ENCODE measurements around the gene SLC31A1.
"Not testable (repeated sequence)": the region's sequence is repeated elsewhere in the genome, so short reads cannot be mapped to it uniquely, and the experiment has no call there.

Gene SLC31A1

GRCh38 chr9:113227436-113227835 is 6.1 kb downstream of the SLC31A1 start:
- no peak overlapping the region for H3K4me3 ChIP-seq (ENCODE audit: low read depth, low read length)
- no peak for DNase-seq (ENCODE audit: low read depth)
- no peak for TF ChIP-seq CTCF (IDR thresholded peaks at IDR 0.05; ENCODE audit: control insufficient read depth, extremely low read depth, insufficient read depth)

DNA sequence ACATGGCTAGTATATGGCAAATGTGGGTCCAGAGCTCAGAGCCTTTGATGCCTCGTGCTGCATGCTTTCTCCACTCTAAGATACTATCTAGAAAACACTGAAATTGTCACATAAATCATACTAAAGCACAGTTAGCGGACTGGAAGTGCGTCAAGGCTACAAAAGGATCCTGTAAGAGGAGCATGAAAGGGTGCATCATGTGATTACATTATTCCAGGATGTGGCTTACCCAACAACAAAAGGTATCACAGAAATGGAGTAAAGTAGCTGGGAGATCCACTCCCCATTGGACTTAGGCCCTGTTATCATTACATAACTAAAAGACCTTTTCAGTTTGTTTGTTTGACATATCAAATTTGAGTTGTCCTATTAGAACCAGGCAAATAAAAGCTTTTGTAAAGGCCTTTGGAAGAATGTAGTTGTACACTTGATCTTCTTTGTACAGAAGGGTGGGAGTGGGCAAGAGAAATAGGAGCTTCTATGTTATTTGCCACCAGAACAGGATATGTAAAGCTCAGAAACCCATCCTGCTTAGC is 6.9 kb downstream of the SLC31A1 start:
- DNase-seq (ENCODE audit: low read depth) = no peak
- no peak for TF ChIP-seq CTCF (IDR thresholded peaks at IDR 0.05; ENCODE audit: control insufficient read depth, extremely low read depth, insufficient read depth)
- no peak overlapping the region for H3K4me3 ChIP-seq (ENCODE audit: low read depth, low read length)

DNA sequence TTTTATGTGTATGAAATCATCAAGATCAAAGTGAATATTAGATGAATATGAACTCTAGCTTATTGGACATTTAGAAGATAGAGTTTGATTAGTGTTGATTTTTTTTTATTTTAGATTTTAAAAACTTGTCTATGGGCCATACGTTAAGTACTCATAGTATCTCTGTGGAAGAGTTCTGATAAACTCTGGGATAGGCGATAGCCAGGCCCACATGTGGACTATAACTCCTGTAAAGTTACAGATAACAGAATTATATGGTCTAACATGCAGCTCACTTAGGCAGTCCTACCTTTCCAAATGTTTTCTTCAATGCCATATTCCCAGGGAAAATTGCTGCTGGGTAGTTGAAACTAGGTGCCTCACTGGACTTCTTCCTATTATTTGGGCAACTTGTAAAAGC is 10.4 kb downstream of the SLC31A1 start:
- DNase-seq (ENCODE audit: low read depth) = no peak
- no peak for TF ChIP-seq CTCF (IDR thresholded peaks at IDR 0.05; ENCODE audit: control insufficient read depth, extremely low read depth, insufficient read depth)
- H3K4me3 ChIP-seq (ENCODE audit: low read depth, low read length) = no peak overlapping the region

GRCh38 chr9:113235701-113236255 is 14.4 kb downstream of the SLC31A1 start:
- H3K4me3 ChIP-seq (ENCODE audit: low read depth, low read length); DNase-seq (ENCODE audit: low read depth): not testable (repeated sequence)

GRCh38 chr9:113237026-113237425 is 15.7 kb downstream of the SLC31A1 start:
- DNase-seq (ENCODE audit: low read depth) = no peak
- H3K4me3 ChIP-seq (ENCODE audit: low read depth, low read length) = no peak overlapping the region
- TF ChIP-seq CTCF (IDR thresholded peaks at IDR 0.05; ENCODE audit: control insufficient read depth, extremely low read depth, insufficient read depth) = no peak

GRCh38 chr9:113238202-113238858 is 17.0 kb downstream of the SLC31A1 start:
- no peak for TF ChIP-seq CTCF (IDR thresholded peaks at IDR 0.05; ENCODE audit: control insufficient read depth, extremely low read depth, insufficient read depth)
- DNase-seq (ENCODE audit: low read depth) = no peak
- no peak overlapping the region for H3K4me3 ChIP-seq (ENCODE audit: low read depth, low read length)

DNA sequence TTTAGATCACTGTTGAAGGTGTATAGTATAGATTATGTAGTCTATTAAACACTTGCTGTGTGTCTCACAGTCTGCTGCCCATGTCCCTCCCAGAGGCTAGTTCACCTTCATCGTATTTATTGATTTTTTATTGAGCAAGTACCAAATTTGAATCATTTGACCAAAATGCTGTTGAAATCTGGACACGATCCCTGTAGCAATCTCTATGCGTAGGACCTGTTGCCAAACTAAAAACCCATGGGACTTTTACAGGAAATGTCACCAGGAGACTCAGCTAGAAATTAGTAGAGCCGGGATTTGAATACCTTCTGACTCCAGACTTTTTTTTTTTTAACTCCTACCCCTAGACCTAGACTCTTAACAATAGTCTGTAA is 17.5 kb downstream of the SLC31A1 start:
- H3K4me3 ChIP-seq (ENCODE audit: low read depth, low read length) = no peak overlapping the region
- DNase-seq (ENCODE audit: low read depth) = no peak
- TF ChIP-seq CTCF (IDR thresholded peaks at IDR 0.05; ENCODE audit: control insufficient read depth, extremely low read depth, insufficient read depth) = no peak
